Lower leg skin (tissue), 4 donors: ENCODE data around the gene GPR137B. TPM values are rescaled to one million over a fixed set of nuclear protein-coding genes. Genes with fewer than 3 reads are reported as not detected.

Experiments
- DNase-seq, 2 donors: peaks; one replicate each; pipeline ENCODE4 v3.0.0-alpha.2; 2019; ENCODE audit warnings: low spot score in 2 of 2
- H3K4me3 ChIP-seq: fragments of 200-600 bp; sonication (generic); 2 replicates; pipeline ENCODE4 v1.5.1; 2017; ENCODE audit warnings: mild to moderate bottlenecking, low read depth; ENCODE audit not compliant: poor library complexity, severe bottlenecking
- CTCF ChIP-seq, 3 donors: fragments of 450-650 bp; IDR thresholded peaks; one replicate each; pipeline ENCODE4 v1.5.1; 2016; ENCODE audit warnings: antibody characterized with exemption in 3 of 3, mild to moderate bottlenecking in 3 of 3, moderate library complexity in 2 of 3
- POLR2A ChIP-seq, 2 donors: fragments of 450-650 bp; IDR thresholded peaks; one replicate each; pipeline ENCODE4 v1.6.1; 2016 to 2017; ENCODE audit warnings: antibody characterized with exemption in 2 of 2, mild to moderate bottlenecking in 1 of 2, moderate library complexity in 1 of 2
- WGBS, 2 donors: methylation state at CpG; one replicate each; pipeline ENCODE4 v1.1.5; 2018; 5-methylcytosine and 5-hydroxymethylcytosine counted together
- intact Hi-C: fragments of 100-400 bp; cut with DNase I; formaldehyde crosslinking; loops from one replicate; pipeline ENCODE4 v1.15.0; 2023; ENCODE audit warnings: low total_unique reads
- total RNA-seq, 4 donors: library from RNA; depleted of rRNA; stranded (reverse); fragments of >200 nt; gene quantifications; one replicate each; pipeline ENCODE4 v1.1.0, GENCODE V29; 2016

Gene GPR137B
- total RNA-seq, 4 donors from 2014 or later: 22.5 to 45.5 (median 35.3) TPM

GRCh38 chr1:236222632-236223031, 80.3 kb downstream of the GPR137B start:
- TF ChIP-seq CTCF (IDR thresholded peaks at IDR 0.05) (no peak), POLR2A (IDR thresholded peaks at IDR 0.05) (no peak)
- intact Hi-C loops: no loop called here
- 100% methylated on average over 1 of the region's 1 CpG for WGBS, 2 donors
- H3K4me3 ChIP-seq: no peak overlapping the region
- no peak for DNase-seq

GRCh38 chr1:236228411-236228810, 86.1 kb downstream of the GPR137B start:
- no peak for TF ChIP-seq POLR2A (IDR thresholded peaks at IDR 0.05)
- no peak for TF ChIP-seq CTCF (IDR thresholded peaks at IDR 0.05)
- 91 to 93% methylated on average over 4 of the region's 4 CpGs for WGBS, 2 donors
- no peak for DNase-seq
- no peak overlapping the region for H3K4me3 ChIP-seq
- intact Hi-C loops: no loop called here

GRCh38 chr1:236235116-236235515, 92.8 kb downstream of the GPR137B start:
- intact Hi-C loops: no loop called here
- no peak for DNase-seq
- 96 to 98% methylated on average over 3 of the region's 3 CpGs for WGBS, 2 donors
- no peak for TF ChIP-seq POLR2A (IDR thresholded peaks at IDR 0.05)
- H3K4me3 ChIP-seq: no peak overlapping the region

GRCh38 chr1:236239092-236239585, 96.8 kb downstream of the GPR137B start:
- H3K4me3 ChIP-seq: no peak overlapping the region
- TF ChIP-seq POLR2A (IDR thresholded peaks at IDR 0.05): no peak
- TF ChIP-seq CTCF (IDR thresholded peaks at IDR 0.05): no peak
- intact Hi-C loops: no loop called here
- 84 to 86% methylated on average over 1 of the region's 1 CpG for WGBS, 2 donors
- no peak for DNase-seq

GRCh38 chr1:236240675-236241074, 98.3 kb downstream of the GPR137B start:
- 91 to 97% methylated on average over 3 of the region's 3 CpGs for WGBS, 2 donors
- no peak overlapping the region for H3K4me3 ChIP-seq
- no peak for TF ChIP-seq CTCF (IDR thresholded peaks at IDR 0.05)
- TF ChIP-seq POLR2A (IDR thresholded peaks at IDR 0.05): no peak
- intact Hi-C loops: no loop called here
- no peak for DNase-seq

GRCh38 chr1:236242568-236242967, 100.2 kb downstream of the GPR137B start:
- WGBS, 2 donors: 72 to 92% methylated on average over 2 of the region's 2 CpGs
- H3K4me3 ChIP-seq: no peak overlapping the region
- no peak for DNase-seq
- TF ChIP-seq POLR2A (IDR thresholded peaks at IDR 0.05) (no peak), CTCF (IDR thresholded peaks at IDR 0.05) (no peak)
- intact Hi-C loops: no loop called here
